Gastroesophageal sphincter (tissue), 4 donors: Measurements from ENCODE around the gene HDAC4. TPM values are rescaled to one million over a fixed set of nuclear protein-coding genes. Genes with fewer than 3 reads are reported as not detected.

Experiments
- ATAC-seq: fragments of 150-250 bp; one replicate; pipeline ENCODE4 v1.9.1; 2016; ENCODE audit warnings: mild to moderate bottlenecking, moderate library complexity
- H3K27ac ChIP-seq, 4 donors: fragments of 200-600 bp; sonication (generic) in 3 of 4; 1 replicate in 3 of 4; 2 replicates in 1 of 4; pipeline ENCODE4 v1.5.1; 2016 to 2019
- H3K27me3 ChIP-seq: fragments of 200-600 bp; sonication (generic); one replicate; pipeline ENCODE4 v1.5.1; 2019
- H3K36me3 ChIP-seq, 2 donors: fragments of 200-600 bp; sonication (generic); one replicate each; pipeline ENCODE4 v1.5.1; 2019; ENCODE audit warnings: control low read depth in 1 of 2
- H3K4me1 ChIP-seq, 3 donors: fragments of 200-600 bp; sonication (generic); 1 replicate in 2 of 3; 2 replicates in 1 of 3; pipeline ENCODE4 v1.5.1; 2016 to 2019; ENCODE audit warnings: control low read depth in 2 of 3
- H3K4me3 ChIP-seq, 2 donors: fragments of 200-600 bp; sonication (generic); one replicate each; pipeline ENCODE4 v1.5.1; 2019; ENCODE audit warnings: mild to moderate bottlenecking in 1 of 2, moderate library complexity in 1 of 2
- H3K9me3 ChIP-seq, 3 donors: fragments of 200-600 bp; sonication (generic); one replicate each; pipeline ENCODE4 v1.5.1; 2017 to 2019; ENCODE audit warnings: control low read depth in 2 of 3
- EP300 ChIP-seq: sonication (generic); formaldehyde crosslinking; IDR thresholded peaks from one replicate; pipeline ENCODE4 v1.6.1; 2017; ENCODE audit warnings: antibody characterized with exemption, mild to moderate bottlenecking
- POLR2A ChIP-seq, 2 donors: fragments of 450-650 bp; IDR thresholded peaks; one replicate each; pipeline ENCODE4 v1.6.1; 2017; ENCODE audit warnings: antibody characterized with exemption in 2 of 2, mild to moderate bottlenecking in 2 of 2, moderate library complexity in 1 of 2
- POLR2AphosphoS5 ChIP-seq: sonication (generic); formaldehyde crosslinking; IDR thresholded peaks from one replicate; pipeline ENCODE4 v1.6.1; 2017; ENCODE audit warnings: antibody characterized with exemption
- WGBS, 2 donors: methylation state at CpG; one replicate each; pipeline ENCODE4 v1.1.5; 2018; ENCODE audit warnings: low coverage in 1 of 2; 5-methylcytosine and 5-hydroxymethylcytosine counted together
- total RNA-seq, 4 donors: library from RNA; depleted of rRNA; stranded (reverse); fragments of >200 nt; gene quantifications; one replicate each; pipeline ENCODE4 v1.1.0, GENCODE V29; 2016
- TF ChIP-seq, protein P1 (sequence below), 4 experiments: fragments of 200-600 bp in 2 of 4; fragments of 450-650 bp in 2 of 4; sonication (generic) in 1 of 4; IDR thresholded peaks; one replicate each; pipeline ENCODE4 v1.5.1; 2017 to 2019; ENCODE audit warnings: antibody characterized with exemption in 4 of 4, mild to moderate bottlenecking in 2 of 4, moderate library complexity in 2 of 4

HDAC4 gene
- total RNA-seq, 4 donors from 2014 or later, result 41.3 to 104 (median 85.8) TPM

DNA sequence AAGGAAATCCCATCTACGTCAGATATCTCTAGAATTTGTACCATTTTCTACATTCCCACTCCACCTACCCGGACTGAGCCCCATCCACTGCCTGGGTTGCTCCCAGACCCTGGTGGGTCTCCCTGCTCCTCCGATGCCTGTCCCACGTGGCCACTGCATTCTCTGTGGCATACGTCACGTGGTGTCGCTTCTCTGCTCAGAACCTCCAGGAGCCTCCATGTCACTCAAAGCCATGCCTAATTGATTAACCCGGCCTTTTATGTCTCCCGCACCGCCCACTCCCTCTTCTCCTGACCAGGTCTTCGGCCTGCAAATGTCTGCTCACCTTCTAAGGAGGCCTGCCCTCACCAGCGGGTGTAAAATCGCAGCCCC, 176.6 kb downstream of the HDAC4 start:
- WGBS, 2 donors, result 66 to 80% methylated on average over 11 to 12 of the region's 13 CpGs
- TF ChIP-seq, protein P1, sequence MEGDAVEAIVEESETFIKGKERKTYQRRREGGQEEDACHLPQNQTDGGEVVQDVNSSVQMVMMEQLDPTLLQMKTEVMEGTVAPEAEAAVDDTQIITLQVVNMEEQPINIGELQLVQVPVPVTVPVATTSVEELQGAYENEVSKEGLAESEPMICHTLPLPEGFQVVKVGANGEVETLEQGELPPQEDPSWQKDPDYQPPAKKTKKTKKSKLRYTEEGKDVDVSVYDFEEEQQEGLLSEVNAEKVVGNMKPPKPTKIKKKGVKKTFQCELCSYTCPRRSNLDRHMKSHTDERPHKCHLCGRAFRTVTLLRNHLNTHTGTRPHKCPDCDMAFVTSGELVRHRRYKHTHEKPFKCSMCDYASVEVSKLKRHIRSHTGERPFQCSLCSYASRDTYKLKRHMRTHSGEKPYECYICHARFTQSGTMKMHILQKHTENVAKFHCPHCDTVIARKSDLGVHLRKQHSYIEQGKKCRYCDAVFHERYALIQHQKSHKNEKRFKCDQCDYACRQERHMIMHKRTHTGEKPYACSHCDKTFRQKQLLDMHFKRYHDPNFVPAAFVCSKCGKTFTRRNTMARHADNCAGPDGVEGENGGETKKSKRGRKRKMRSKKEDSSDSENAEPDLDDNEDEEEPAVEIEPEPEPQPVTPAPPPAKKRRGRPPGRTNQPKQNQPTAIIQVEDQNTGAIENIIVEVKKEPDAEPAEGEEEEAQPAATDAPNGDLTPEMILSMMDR (IDR thresholded peaks at IDR 0.05), result no peak
- no peak for TF ChIP-seq EP300
- TF ChIP-seq POLR2A (IDR thresholded peaks at IDR 0.05), result no peak
- no peak for TF ChIP-seq POLR2AphosphoS5
- peaks cover 19 to 99% (median 57%) of the 10 kb centered on the region in 3 donors for H3K4me1 ChIP-seq
- H3K9me3 ChIP-seq, result no peaks in the 10 kb centered on the region
- H3K4me3 ChIP-seq, result peak overlapping the region in 1 of 2 donors; percentile 42
- ATAC-seq, result no peak
- no peaks in the 10 kb centered on the region for H3K27me3 ChIP-seq
- H3K36me3 ChIP-seq, result no peaks in the 10 kb centered on the region
- peak overlapping the region; percentile 92 to 95 (median 94) for H3K27ac ChIP-seq

DNA sequence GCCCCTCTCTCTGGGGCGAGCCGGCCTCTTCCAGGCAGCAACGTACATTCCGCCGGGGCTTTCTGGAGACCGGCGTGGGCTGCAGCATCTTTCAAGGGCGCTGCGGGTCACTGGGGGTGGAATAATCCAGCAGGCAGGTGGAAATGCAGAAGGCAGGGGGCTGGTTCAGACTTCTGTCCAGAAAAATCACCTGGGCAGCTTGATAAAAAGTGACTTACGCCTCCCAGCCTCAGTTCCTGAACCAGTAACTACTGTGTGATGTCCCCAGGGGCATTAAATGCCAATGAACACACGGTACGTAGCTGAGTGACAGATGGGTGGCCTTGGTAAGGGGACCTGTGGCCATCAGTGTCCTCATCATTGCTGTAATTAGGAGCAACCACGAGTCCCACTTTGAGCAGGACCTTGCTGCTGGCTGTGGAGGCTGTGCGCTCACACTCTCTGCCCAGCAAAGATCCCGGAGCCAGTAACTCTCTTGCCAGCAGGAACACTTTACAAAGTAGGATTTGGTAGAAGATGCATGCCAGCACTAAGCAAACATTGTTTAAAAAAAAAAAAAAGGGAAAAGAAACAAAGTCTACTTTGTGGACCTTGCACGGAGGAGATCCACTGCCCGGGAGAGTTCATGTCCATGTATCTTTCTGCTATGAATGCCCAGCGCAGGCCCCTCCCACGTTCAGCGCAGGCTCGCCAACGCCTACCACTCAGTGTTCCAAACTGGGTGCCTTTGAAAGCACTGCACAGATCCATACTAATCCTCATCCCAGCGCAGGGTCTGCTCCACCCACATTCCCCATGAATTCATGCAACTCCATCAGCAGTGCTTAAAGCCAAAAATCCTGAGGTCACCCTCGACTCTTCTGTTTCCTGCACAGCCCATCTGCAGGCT, 177.3 kb downstream of the HDAC4 start:
- ATAC-seq, result peak; percentile 49
- peak; percentile 61 for TF ChIP-seq POLR2AphosphoS5
- no peak for TF ChIP-seq EP300
- TF ChIP-seq, protein P1 (IDR thresholded peaks at IDR 0.05), result no peak
- TF ChIP-seq POLR2A (IDR thresholded peaks at IDR 0.05), result no peak
- H3K36me3 ChIP-seq, result no peaks in the 10 kb centered on the region
- H3K4me1 ChIP-seq, result peaks cover 19 to 93% (median 57%) of the 10 kb centered on the region in 3 donors
- WGBS, 2 donors, result 10 to 18% methylated on average over 16 to 17 of the region's 24 CpGs
- peak overlapping the region in 1 of 2 donors; percentile 42 for H3K4me3 ChIP-seq
- H3K9me3 ChIP-seq, result no peaks in the 10 kb centered on the region
- H3K27ac ChIP-seq, result peak overlapping the region; percentile 92 to 95 (median 94)
- H3K27me3 ChIP-seq, result no peaks in the 10 kb centered on the region

DNA sequence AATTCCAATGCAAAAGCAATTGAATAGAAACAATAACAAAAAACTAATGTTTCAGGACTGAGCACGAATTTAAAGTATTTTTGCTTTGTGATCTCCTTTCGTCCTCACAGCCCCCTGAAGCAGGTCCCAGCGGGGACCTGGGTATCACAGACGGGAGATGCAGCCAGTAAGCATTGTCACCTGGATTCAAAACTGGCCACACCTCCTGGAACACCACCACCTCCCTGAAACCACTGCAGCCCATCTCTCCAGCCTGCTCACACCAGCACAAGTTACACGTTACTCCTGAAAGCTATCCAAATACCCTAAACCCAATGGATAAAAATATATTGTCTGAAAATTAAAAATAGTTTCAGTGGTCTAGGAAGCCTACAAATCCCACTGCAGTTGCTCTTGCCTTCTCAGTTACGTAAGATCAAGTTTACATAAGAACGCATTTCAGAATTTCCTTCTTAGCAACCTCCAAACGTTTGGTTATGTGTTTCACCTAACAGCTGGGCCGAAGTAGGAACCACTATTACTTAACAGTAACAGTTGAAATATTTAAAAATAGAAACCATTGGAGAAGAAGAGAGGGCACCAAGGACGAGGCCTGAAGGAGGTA, 178.0 kb downstream of the HDAC4 start:
- TF ChIP-seq, protein P1 (IDR thresholded peaks at IDR 0.05), result no peak
- TF ChIP-seq POLR2A (IDR thresholded peaks at IDR 0.05) (peak in 1 of 2 donors; percentile 8), POLR2AphosphoS5 (peak; percentile 82), EP300 (no peak)
- H3K36me3 ChIP-seq, result no peaks in the 10 kb centered on the region
- H3K27ac ChIP-seq, result peak overlapping the region; percentile 92 to 95 (median 94)
- H3K27me3 ChIP-seq, result no peaks in the 10 kb centered on the region
- 21 to 24% methylated on average over 10 of the region's 10 CpGs for WGBS, 2 donors
- ATAC-seq, result peak; percentile 35
- H3K4me1 ChIP-seq, result peaks cover 19 to 86% (median 57%) of the 10 kb centered on the region in 3 donors
- peak overlapping the region in 1 of 2 donors; percentile 42 for H3K4me3 ChIP-seq
- no peaks in the 10 kb centered on the region for H3K9me3 ChIP-seq

DNA sequence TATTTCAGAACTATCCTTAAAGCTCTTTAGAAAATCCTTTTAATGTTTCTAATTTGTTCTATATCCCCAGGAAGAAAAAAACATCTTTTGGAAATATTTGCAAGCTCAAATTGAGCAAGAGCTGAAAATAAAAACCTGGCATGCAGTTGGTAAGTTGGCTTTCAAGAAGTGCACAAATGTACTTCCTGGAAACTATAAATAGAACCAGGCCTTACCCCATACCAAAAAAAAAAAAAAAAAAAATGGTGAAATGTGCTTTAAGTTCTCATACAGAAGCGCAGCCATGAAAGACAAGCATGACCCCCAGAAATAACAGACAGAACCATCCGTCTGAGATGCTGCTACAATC, 178.5 kb downstream of the HDAC4 start:
- H3K27ac ChIP-seq, result peak overlapping the region; percentile 92 to 95 (median 94)
- H3K4me3 ChIP-seq, result peak overlapping the region; percentile 11 to 42
- WGBS, 2 donors, result 9 to 23% methylated on average over 2 of the region's 2 CpGs
- H3K27me3 ChIP-seq, result no peaks in the 10 kb centered on the region
- H3K9me3 ChIP-seq, result no peaks in the 10 kb centered on the region
- no peaks in the 10 kb centered on the region for H3K36me3 ChIP-seq
- peak; percentile 77 for TF ChIP-seq POLR2AphosphoS5
- TF ChIP-seq, protein P1 (IDR thresholded peaks at IDR 0.05), result no peak
- ATAC-seq, result peak; percentile 61
- peaks cover 19 to 86% (median 55%) of the 10 kb centered on the region in 3 donors for H3K4me1 ChIP-seq
